HL-60/S4 treated with phorbol 12-myristate 13-acetate at 8.2 ng/mL for 4 days and 3 days (cell line): ENCODE data around the gene ATCAY.
"Not testable (repeated sequence)": the region's sequence is repeated elsewhere in the genome, so short reads cannot be mapped to it uniquely, and the experiment has no call there.

Experiments
- in situ Hi-C: fragments of 300-500 bp; cut with MboI; formaldehyde crosslinking; loops from 2 replicates; pipeline ENCODE4 v1.15.0; 2022; ENCODE audit warnings: low sequenced_read_pairs

The ATCAY gene

DNA sequence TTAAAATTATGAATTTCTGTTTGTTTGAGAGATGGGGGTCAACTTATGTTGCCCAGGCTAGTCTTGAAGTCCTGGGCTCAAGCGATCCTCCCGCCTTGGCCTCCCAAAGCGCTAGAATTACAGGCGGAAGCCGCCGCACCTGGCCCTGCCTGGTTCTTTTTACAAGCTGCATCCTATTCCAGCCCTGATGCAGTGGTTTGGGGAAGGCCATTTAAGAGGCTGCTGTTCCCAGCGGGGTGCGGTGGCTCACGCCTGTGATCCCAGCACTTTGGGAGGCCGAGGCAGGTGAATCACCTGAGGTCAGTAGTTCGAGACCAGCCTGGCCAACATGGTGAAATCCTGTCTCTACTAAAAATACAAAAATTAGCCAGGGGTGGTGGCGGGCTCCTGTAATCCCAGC lies 87.5 kb downstream of the ATCAY start:
- in situ Hi-C loops: not testable (repeated sequence)

DNA sequence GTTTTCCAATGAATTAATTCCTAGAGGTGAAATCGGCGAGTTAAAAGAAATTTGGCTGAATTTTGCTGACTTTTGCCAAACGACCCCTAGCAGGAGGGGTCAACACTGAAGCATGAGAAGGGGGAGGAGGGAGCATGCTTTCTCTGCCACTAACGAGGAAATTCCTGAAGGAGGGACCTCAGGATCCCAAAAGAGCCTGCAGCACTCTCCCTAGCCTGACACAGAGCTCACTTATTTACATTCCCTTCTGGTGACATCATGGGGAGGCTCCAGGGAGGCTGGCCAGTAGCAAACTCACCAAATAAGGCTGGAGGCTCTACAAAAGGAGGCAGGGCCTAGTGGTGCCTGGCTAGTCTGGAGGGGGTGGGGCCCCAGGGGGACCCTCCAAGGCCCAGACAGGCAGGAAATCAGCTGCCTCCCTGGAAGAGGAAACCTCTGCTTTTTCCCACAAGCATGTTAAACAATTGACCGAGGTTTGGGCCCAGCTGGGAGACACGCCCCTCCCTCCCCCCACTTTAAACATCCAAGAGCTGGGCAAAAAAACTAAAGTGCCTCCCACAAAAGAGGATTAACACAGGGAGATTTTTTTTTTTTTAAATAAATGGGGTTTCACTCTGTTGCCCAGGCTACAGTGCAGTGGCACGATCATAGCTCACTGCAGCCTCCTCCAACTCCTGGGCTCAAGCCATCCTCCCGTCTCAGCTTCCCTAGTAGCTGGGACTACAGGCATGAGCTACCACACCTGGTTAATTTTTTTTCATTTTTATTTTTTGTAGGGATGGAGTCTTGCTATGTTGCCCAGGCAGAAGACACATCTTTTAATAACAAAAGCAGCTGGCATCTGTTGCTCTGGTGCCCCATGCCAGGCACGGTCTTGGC lies 88.3 kb downstream of the ATCAY start:
- in situ Hi-C loops: no loop called here

DNA sequence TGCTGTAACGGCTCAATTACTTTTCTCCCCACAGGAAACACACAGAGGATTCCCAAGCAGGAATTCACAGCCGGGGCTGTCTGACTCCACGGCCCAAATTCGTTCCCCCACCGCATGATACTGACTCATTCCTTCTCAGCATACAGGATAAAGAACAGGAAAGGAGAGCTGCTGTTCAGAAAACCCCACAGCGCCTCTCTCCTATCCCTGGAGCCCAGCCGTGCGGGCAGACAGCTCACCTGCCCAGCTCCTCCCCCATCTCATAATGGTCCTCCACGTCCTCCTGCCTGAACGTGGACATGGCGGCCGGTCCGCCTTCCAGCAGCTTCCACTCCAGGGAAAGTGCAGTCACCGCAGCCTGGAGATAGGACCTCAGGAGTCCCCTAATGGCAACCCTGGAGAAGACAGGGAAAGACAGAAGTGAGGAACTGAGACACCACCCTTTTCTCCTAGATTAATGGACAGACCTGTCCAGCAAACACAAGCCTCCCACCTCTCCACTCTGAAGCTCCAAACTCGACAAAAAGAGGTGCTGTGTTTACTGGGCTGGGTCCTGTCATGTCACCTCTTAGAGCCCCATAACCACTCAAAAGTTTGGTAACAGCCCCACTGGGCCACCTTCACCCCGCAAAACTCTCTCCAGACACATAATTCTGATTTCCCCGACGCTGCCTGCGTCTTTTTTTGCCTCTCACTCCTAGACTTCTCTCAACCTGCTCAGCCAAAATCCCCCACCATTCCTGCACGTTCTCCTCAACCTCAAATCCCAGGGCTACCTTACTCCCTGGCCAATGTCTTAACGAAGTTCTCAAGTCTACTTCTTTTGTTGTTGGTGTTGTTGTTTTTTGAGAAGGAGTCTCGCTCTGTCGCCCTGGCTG lies 89.2 kb downstream of the ATCAY start:
- in situ Hi-C loops: no loop called here

DNA sequence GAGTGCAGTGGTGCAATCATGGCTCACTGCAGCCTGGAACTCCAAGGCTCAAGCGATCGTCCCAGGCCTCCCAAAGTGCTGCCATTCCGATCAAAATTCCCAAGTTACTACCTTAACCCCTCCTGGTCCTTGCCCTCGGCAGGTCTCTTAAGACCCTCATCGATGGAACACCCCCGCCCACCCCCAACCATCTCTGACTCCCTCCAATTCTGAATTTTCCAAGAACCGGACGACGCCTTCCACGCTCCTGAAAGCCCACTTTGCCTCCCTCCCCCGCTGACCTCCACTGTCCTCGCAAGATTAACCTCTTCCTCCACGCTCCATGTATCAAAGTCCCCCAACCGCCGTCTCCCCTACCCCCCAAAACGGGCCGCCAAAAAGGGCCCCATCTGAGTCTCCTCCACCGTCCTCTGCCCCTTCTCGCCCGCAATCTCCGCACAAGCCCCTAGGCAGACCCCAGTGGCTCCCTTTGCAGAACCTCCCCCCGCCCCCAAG lies 89.9 kb downstream of the ATCAY start:
- in situ Hi-C loops: no loop called here

DNA sequence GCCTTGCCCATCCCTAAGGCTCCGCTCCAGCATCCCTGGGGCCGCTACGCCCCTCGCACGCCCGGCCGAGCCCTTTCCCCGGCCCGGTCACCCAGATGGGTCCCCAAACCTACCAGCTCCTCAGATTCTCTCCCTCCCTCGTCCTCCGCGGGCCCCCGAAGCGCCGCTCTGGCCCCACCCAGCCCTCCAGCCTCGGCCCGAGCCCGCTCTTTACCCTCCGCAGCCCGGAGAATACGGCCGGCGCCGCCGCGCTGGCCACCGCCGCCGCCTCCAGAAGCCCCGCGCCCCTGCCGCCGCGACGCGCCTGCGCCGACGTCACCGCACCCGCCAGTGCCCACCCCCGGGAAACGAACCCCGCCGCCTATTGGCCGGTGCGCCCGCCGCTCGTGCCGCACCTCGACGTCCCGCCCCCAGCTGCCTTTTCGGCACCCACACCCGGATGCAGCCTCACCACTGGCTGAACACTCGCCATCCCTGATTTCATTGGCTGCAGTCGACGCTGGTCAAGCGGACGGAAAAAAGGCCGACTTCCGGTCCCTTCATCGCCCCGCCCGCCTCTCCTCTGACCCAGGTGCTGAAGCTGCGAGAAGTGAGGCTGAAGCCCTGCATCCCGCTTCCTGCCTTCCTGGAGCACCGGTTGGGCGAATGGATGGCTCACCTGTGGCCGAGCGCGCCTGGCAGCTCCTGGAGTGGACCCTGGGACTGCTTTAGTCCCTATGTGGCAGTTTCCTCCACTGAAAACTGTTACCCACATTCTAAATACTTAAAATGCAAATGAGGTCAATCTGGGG lies 90.5 kb downstream of the ATCAY start, which contains the start of gene DAPK3:
Gene DAPK3 (minus strand): TSS at position 292 of the 791 bp plus-strand sequence. CDS start 1,364 bp downstream, outside the sequence.
- in situ Hi-C loops: no loop called here

DNA sequence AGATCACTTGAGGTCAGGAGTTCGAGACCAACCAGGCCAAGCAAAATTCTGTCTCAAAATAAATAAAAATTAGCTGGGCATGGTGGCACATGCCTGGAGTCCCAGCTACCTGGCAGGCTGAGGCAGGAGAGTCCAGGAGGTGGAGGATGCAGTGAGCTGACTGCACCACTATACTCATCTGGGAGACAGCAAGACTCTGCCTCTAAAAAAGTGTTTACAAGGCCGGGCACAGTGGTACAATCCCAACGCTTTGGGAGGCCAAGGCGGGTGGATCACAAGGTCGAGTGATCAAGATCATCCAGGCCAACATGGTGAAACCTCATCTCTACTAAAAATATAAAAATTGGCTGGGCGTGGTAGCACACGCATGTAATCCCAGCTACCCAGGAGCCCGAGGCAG lies 94.7 kb downstream of the ATCAY start:
- in situ Hi-C loops: no loop called here

DNA sequence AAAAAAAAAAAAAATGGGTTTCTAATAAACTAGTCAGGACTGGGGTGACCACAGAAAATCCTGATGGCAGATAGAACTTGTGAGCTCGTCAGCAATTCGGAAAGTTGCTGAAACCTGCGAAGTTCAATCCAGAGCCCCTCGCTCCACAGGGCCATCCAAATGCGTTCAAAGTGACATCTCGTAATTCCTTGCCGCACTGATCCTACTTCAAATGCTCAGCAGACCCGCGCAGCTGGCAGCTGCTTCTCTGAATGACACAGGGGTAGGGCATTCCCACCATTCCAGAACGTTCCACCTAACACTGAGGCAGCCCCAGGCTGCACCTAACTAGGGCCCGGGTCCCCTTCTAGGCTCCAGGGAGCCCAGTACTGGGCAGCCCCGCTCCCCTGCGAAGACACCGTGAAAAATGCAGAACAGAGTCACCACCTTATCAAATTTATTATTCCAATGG lies 95.2 kb downstream of the ATCAY start:
- in situ Hi-C loops: no loop called here

DNA sequence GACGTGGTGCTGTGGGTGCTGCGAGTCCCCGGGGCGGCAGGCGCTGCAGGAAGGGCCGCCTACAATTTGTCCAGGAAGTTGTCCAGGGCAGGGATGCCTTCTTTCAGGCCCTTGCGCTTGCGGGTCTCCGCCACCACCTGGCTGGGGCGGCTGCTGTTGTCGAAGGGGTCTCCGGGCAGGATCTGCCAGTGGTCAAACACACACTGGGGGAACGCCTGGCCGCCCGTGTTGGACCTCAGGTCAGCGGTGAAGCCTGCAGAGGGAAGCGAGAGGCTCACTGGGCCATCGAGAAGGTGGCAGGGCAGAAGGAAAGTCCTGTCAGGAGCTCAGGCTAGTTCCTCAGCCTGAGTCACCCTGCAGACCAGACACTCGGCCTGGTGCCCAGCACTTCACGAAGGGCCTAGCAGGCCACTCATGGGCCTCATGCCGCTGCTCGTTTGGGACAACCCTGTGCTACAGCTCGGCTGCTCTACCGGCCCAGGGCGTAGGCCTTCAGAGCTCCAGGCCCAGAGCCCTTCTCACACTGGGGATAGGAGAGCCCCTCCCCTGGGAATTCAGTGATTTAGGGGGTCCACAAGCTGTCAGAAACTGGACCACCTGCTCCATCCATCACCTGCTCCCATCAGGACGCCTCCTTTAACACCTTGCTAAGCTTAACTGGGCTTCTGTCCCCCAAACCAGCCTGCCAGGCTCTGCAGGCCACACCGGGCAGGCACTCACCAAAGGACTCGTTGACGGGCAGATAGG lies 96.2 kb downstream of the ATCAY start:
- in situ Hi-C loops: no loop called here
